Activated CD4-positive, alpha-beta memory T cell treated with anti-CD3 and anti-CD28 coated beads, Interleukin-2, amount 10 ng/mL, durations not matched to agents 7 days and 5 days (primary cell): ENCODE results near the gene GTF2H4. TPM values are rescaled to one million over a fixed set of nuclear protein-coding genes. Genes with fewer than 3 reads are reported as not detected.
"Not testable (repeated sequence)": the region's sequence is repeated elsewhere in the genome, so short reads cannot be mapped to it uniquely, and the experiment has no call there.

Experiments
- CTCF ChIA-PET: fragments of 350-600 bp; sonication (Branson Sonifier 250); formaldehyde crosslinking; loops from one replicate; lab custom pipeline; 2021; ENCODE audit warnings: antibody characterized with exemption, inconsistent platforms; lab: Charles Lee
- POLR2A ChIA-PET: fragments of 350-600 bp; sonication (Branson Sonifier 250); formaldehyde crosslinking; loops from one replicate; lab custom pipeline; 2021; ENCODE audit warnings: antibody characterized with exemption; lab: Charles Lee
- DNase-seq: peaks from one replicate; pipeline ENCODE4 v3.0.0-alpha.2; 2020
- H3K27ac Mint-ChIP-seq: one replicate; pipeline ENCODE4 v1.8.0; 2021; ENCODE audit warnings: mild to moderate bottlenecking, mixed read lengths
- H3K27me3 Mint-ChIP-seq: one replicate; pipeline ENCODE4 v1.8.0; 2021; ENCODE audit warnings: mixed read lengths
- H3K36me3 Mint-ChIP-seq: one replicate; pipeline ENCODE4 v1.8.0; 2021; ENCODE audit warnings: low read depth, mixed read lengths
- H3K4me1 Mint-ChIP-seq: one replicate; pipeline ENCODE4 v1.8.0; 2021; ENCODE audit warnings: mixed read lengths
- H3K4me3 Mint-ChIP-seq: one replicate; pipeline ENCODE4 v1.8.0; 2021; ENCODE audit warnings: mild to moderate bottlenecking, mixed read lengths
- H3K9me3 Mint-ChIP-seq: one replicate; pipeline ENCODE4 v1.8.0; 2021; ENCODE audit warnings: mixed read lengths
- total RNA-seq, 2 experiments: library from RNA; stranded (reverse); gene quantifications; one replicate each; pipeline ENCODE4 v1.2.3, GENCODE V29; 2021

Gene GTF2H4
- 10 to 100 TPM; 25.6 to 26.4 TPM for total RNA-seq

GRCh38 chr6:30907758-30908591 is at the start of gene GTF2H4:
Gene GTF2H4, plus strand, starts transcription at chr6:30908207.
- Mint-ChIP-seq H3K9me3 (no peaks in the 10 kb centered on the region), H3K4me1 (peaks cover 26% of the 10 kb centered on the region), H3K27me3 (no peaks in the 10 kb centered on the region), H3K36me3 (peaks cover 21% of the 10 kb centered on the region), H3K27ac (peak within 1 kb of the TSS; percentile 32), H3K4me3 (peak within 1 kb of the TSS; percentile 91)
- DNase-seq: peak; percentile 96
- ChIA-PET POLR2A (interaction anchor here (1.1 to 1.3 kb wide), 3 partner anchors 11 to 186 kb away, joined by 3 read pairs; no protein-coding TSS in a partner anchor), CTCF (interaction anchor here (0.9 to 6.8 kb wide), 5 partner anchors 8 to 179 kb away, joined by 3 to 22 read pairs (median 6); no protein-coding TSS in a partner anchor)

DNA sequence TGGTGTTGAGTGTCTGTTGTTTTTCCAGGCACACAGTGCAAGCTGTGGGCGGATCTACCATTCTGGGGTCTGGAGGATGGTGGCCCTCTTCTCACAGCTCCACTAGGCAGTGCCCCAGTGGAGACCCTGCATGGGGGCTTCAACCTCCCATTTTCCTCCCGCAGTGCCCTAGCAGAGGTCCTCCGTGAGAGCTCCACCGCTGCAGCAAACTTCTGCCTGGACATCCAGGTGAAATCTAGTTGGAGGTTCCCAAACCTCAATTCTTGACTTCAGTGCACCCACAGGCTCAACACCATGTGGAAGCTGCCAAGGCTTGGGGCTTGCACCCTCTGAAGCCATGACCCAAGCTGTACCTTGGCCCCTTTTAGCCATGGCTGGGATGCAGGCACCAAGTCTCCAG is 48.3 kb upstream of the GTF2H4 start:
- Mint-ChIP-seq H3K27me3 (peaks cover 10% of the 10 kb centered on the region), H3K9me3 (peaks cover 12% of the 10 kb centered on the region)
- H3K36me3 Mint-ChIP-seq, H3K4me3 Mint-ChIP-seq, DNase-seq, POLR2A ChIA-PET, H3K27ac Mint-ChIP-seq, CTCF ChIA-PET, H3K4me1 Mint-ChIP-seq: not testable (repeated sequence)

DNA sequence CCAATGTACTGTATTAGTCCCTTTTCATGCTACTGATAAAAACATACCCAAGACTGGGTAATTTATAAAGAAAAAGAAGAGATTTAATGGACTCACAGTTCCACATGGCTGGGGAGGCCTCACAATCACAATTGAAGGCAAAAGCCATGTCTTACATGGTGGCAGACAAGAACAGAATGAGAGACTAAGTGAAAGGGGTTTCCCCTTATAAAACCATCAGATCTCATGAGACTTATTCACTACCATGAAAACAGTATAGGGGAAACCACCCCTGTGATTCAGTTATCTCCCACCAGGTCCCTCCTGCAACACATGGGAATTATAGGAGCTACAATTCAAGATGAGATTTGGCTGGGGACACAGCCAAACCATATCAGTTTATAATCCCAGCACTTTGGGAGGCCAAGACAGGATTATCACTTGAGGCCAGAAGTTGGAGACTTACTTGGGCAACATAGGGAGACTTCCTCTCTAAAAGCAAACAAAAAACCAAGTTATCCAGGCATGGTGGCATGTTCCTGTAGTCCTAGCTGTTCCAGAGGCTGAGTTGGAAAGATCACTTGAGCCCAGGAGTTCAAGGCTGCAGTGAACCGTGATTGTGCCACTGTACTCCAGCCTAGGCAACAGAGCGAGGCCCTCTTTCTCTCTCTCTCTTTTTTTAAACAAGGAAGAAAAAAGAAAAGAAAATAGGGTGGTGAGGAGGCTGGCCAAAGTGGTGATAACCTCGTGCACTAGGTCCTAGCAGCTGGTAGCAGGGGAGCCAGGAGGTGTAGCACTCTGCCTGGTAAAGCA is 46.6 kb upstream of the GTF2H4 start:
- CTCF ChIA-PET: interaction anchor here (1.0 kb wide), 1 partner anchor 15 kb away, joined by 3 read pairs; no protein-coding TSS in a partner anchor
- Mint-ChIP-seq H3K4me1 (no peaks in the 10 kb centered on the region), H3K4me3 (no peak overlapping the region), H3K36me3 (peaks cover 9% of the 10 kb centered on the region), H3K27ac (no peak overlapping the region), H3K27me3 (peaks cover 7% of the 10 kb centered on the region), H3K9me3 (peaks cover 12% of the 10 kb centered on the region)
- POLR2A ChIA-PET: no interaction called here
- no peak for DNase-seq

- Mint-ChIP-seq H3K9me3 (peaks cover 12% of the 10 kb centered on the region), H3K27me3 (peaks cover 4% of the 10 kb centered on the region), H3K4me1 (no peaks in the 10 kb centered on the region), H3K4me3 (no peak overlapping the region), H3K27ac (no peak overlapping the region), H3K36me3 (peaks cover 9% of the 10 kb centered on the region)
- ChIA-PET POLR2A (no interaction called here), CTCF (interaction anchor here (1.0 kb wide), 1 partner anchor 15 kb away, joined by 3 read pairs; no protein-coding TSS in a partner anchor)
- no peak for DNase-seq
Measured at GRCh38 chr6:30862156-30862875, 45.7 kb upstream of the GTF2H4 start.

GRCh38 chr6:30864325-30864724 is 43.7 kb upstream of the GTF2H4 start:
- peaks cover 7% of the 10 kb centered on the region for H3K36me3 Mint-ChIP-seq
- H3K27me3 Mint-ChIP-seq: peaks cover 4% of the 10 kb centered on the region
- POLR2A ChIA-PET: no interaction called here
- no peaks in the 10 kb centered on the region for H3K4me1 Mint-ChIP-seq
- no peak for DNase-seq
- no peak overlapping the region for H3K4me3 Mint-ChIP-seq
- H3K9me3 Mint-ChIP-seq: peaks cover 6% of the 10 kb centered on the region
- CTCF ChIA-PET: no interaction called here
- H3K27ac Mint-ChIP-seq: no peak overlapping the region

- POLR2A ChIA-PET, H3K27ac Mint-ChIP-seq, H3K27me3 Mint-ChIP-seq, H3K4me3 Mint-ChIP-seq, DNase-seq: not testable (repeated sequence)
- CTCF ChIA-PET: interaction anchor here (0.7 kb wide), 1 partner anchor 27 kb away, joined by 4 read pairs; no protein-coding TSS in a partner anchor
- Mint-ChIP-seq H3K36me3 (peaks cover 10% of the 10 kb centered on the region), H3K4me1 (peaks cover 13% of the 10 kb centered on the region), H3K9me3 (peaks cover 22% of the 10 kb centered on the region)
Measured at GRCh38 chr6:30869241-30869749, 38.7 kb upstream of the GTF2H4 start.

DNA sequence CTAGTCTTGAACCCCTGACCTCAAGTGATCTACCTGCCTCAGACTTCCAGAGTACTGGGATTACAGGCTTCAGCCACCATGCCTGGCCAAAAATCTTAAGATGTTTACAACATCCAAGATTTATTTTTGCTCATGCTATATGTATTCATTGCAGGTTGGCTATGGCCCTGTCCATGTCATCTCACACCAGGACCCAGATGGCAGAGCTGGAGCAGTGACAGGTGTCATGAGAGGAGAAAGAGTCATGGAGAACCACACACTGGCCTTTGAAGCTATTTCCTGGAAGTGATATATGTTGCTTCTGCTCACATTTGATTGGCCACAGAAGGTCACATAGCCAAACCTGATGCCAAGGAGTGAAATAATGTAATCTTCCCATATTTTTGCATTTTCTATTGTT is 37.5 kb upstream of the GTF2H4 start:
- ChIA-PET POLR2A (no interaction called here), CTCF (no interaction called here)
- peaks cover 10% of the 10 kb centered on the region for H3K36me3 Mint-ChIP-seq
- H3K9me3 Mint-ChIP-seq: peaks cover 22% of the 10 kb centered on the region
- H3K4me3 Mint-ChIP-seq: no peak overlapping the region
- H3K27me3 Mint-ChIP-seq: no peaks in the 10 kb centered on the region
- peaks cover 13% of the 10 kb centered on the region for H3K4me1 Mint-ChIP-seq
- no peak overlapping the region for H3K27ac Mint-ChIP-seq
- no peak for DNase-seq

DNA sequence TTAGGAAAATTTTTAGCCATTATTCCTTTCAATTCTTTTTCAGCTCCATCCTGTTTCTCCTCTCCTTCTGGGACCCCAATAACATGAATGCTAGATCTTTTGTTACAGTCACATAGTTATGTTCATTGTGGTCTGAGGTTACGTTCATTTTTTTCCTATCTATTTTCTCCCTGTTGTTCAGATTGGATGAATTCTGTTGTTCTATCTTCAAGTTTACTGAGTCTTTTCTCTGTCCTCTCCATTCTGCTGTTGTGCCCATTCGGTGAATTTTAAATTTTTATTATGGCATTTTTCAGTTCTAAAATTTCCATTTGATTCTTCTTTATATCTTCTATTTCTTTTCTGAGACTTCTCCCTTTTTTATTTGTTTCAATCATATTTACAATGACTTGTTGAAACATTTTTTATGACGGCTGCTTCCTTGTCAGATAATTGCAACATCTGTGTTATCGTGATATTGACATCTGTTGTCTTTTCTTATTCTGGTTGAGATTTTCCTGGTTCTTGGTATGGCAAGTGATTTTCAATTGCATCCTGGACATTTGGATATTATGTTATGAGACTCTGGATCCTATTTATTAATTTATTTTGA is 36.3 kb upstream of the GTF2H4 start:
- Mint-ChIP-seq H3K9me3 (peaks cover 22% of the 10 kb centered on the region), H3K4me3 (no peak overlapping the region), H3K27me3 (no peaks in the 10 kb centered on the region), H3K4me1 (peaks cover 16% of the 10 kb centered on the region), H3K27ac (no peak overlapping the region), H3K36me3 (peaks cover 10% of the 10 kb centered on the region)
- DNase-seq: no peak
- POLR2A ChIA-PET: no interaction called here
- CTCF ChIA-PET: no interaction called here

- ChIA-PET CTCF (no interaction called here), POLR2A (no interaction called here)
Measured at GRCh38 chr6:30873137-30873640, 34.8 kb upstream of the GTF2H4 start.

GRCh38 chr6:30873795-30874194 is 34.2 kb upstream of the GTF2H4 start:
- DNase-seq, H3K27ac Mint-ChIP-seq, POLR2A ChIA-PET, H3K4me3 Mint-ChIP-seq, H3K27me3 Mint-ChIP-seq, CTCF ChIA-PET: not testable (repeated sequence)
- H3K36me3 Mint-ChIP-seq: peaks cover 10% of the 10 kb centered on the region
- H3K9me3 Mint-ChIP-seq: peaks cover 22% of the 10 kb centered on the region
- peaks cover 24% of the 10 kb centered on the region for H3K4me1 Mint-ChIP-seq

More at GRCh38 chr6:30873137-30873640, 34.8 kb upstream of the GTF2H4 start:
- Mint-ChIP-seq H3K4me3 (no peak overlapping the region), H3K9me3 (peaks cover 22% of the 10 kb centered on the region), H3K27me3 (no peaks in the 10 kb centered on the region), H3K27ac (no peak overlapping the region), H3K36me3 (peaks cover 10% of the 10 kb centered on the region), H3K4me1 (peaks cover 24% of the 10 kb centered on the region)
- DNase-seq: no peak

DNA sequence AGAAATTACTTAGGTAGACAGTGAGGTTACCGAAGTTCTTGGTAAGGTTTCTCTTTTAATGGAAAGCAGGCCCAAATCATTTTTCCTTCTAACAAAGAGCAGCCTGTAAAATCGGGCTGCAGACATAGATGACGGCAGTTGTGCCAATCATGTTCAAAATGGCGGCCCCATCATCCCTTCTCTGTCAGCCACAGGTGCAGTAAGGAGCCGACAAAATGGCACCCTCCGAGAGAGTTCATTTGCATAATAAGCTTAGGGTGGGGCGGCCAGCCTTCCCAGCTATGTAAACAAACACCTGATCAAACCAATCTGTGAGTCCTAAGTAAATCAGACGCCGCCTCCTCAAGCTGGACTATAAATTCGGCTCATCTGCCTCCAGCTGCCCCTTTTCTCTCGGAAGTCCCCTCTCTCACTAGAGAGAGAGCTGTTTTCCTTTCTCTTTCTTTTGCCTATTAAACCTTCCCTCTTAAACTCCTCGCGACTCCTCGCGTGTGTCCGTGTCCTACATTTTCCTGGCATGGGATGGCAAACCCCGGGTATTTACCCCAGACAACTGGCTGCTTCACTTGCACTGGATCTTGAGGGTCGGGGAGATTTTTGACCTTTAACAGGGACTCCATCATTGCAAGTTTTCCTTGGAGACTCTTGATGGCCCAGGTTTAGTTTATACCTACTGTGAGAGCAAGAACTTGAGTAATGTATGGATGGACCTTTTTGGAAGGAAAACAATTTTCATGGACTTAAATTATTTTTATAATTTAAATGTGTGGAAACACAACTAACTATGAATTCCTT is 32.6 kb upstream of the GTF2H4 start:
- POLR2A ChIA-PET: interaction anchor here (2.6 kb wide), 1 partner anchor 145 kb away, joined by 5 read pairs; no protein-coding TSS in a partner anchor
- H3K4me3 Mint-ChIP-seq: no peak overlapping the region

More for the DNA sequence above, 32.6 kb upstream of the GTF2H4 start:
- Mint-ChIP-seq H3K27ac (no peak overlapping the region), H3K9me3 (peaks cover 17% of the 10 kb centered on the region), H3K27me3 (no peaks in the 10 kb centered on the region), H3K36me3 (peaks cover 7% of the 10 kb centered on the region), H3K4me1 (peaks cover 24% of the 10 kb centered on the region)
- DNase-seq: no peak
- CTCF ChIA-PET: interaction anchor here (4.7 kb wide), 1 partner anchor 47 kb away, joined by 82 read pairs; no protein-coding TSS in a partner anchor
